Measurements from ENCODE around the gene TUBB4B.

The TUBB4B gene

GRCh38 chr9:137226338-137227053 is 14.6 kb upstream of the TUBB4B start:
- no peak for DNase-seq

DNA sequence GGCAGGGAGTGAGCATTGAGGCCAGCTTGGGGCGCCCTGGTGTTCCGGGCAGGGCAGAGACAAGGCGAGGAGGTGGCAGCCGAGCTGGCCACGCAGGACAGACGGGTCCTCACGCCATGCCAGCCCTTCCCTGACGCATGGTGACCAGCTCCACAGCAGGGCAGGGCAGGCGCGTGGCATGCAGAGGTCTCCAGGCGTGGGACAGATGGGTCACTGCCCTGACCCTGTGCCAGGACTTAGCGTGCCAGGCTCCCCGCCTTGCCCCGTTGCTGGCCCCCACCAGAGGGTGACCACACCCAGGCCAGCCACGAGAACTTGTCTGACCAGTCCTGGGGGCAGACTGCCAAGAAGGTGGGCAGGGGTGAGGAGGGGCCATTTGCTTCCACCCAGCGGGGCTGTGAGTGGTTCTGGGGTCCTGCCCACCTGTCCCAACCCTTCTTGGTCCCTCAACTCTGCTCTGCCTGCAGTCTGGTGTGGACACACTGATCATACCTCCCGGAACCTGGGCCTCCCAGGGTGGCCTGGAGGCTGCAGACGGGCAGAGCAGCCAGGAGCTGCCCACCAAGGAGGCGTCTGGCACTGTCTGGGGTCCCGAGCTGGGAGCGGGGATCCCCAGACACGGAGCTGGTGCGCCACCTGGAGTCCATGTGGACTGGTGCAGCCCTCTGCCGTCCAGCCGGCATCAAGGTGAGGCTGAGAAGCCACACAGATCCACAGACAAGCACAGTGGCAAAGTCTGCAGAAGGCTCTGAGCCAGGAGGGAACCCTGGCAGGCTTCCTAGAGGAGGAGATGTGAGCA is 13.8 kb upstream of the TUBB4B start, which contains the start of gene RNF224:
RNF224 (plus strand) TSS at position 449 of the 799 bp plus-strand sequence. CDS start 834 bp downstream, outside the sequence.
- peak; percentile 77 for DNase-seq

GRCh38 chr9:137227853-137228505 is 13.1 kb upstream of the TUBB4B start:
- DNase-seq = no peak

DNA sequence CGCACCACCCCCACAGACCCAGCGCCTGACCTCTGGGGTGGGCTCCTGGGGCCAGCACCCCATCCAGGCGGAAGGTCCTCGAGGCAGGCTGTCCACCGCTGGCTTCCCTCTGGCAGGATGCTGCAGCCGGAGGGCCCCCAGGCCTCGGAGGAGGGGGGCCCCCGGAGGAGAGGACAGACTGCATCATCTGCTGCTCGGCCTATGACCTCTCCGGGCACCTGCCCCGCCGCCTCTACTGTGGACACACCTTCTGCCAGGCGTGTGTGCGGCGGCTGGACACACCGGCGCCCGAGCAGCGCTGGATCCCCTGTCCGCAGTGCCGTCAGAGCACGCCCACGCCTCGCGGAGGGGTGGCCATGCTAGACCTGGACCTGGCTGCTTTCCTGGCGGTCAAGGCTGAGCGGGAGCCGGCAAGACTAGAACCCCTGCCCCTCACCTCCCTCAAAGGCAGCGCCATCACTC is 12.6 kb upstream of the TUBB4B start:
- no peak for DNase-seq

GRCh38 chr9:137228968-137229896 is 11.9 kb upstream of the TUBB4B start:
- DNase-seq = no peak

DNA sequence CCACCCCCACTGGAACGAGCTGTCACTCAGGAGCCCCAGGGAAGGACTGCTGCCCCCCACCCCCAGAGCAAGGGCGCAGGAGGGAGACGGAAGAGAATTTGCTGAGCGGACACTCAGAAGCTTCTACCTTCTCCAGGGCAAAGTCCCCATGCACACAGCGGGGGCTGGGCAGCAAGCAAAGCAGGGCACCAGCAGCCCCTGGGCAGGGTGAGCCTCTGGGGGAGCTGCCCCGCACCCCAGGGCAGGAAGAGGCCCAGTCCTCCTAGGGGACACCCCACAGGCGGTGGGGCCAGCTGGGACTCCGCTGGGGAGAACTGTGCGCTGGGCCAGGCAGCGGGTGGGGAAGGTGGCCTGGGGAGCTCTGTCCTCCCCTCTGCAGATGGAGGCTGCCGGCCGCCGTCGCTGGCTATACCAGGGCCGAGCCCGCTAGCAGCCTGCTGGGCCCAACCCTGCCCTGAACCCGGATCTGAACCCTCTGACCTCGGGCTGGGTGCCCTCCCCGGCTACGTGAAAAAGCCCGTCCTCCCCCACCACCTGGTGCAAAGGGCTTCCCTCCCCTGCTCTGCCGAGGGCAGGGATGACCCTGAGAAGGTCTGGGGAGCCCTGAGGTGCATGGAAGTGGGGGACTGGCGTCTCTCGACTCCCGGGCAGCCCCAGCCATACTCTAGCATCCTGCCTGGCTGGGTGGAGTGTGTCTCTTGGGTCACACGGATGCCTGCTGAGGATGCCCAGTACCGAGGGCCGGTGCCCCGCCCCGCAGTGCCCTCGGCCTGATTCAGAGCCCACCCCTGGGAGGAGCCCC is 11.0 kb upstream of the TUBB4B start:
- DNase-seq = no peak

DNA sequence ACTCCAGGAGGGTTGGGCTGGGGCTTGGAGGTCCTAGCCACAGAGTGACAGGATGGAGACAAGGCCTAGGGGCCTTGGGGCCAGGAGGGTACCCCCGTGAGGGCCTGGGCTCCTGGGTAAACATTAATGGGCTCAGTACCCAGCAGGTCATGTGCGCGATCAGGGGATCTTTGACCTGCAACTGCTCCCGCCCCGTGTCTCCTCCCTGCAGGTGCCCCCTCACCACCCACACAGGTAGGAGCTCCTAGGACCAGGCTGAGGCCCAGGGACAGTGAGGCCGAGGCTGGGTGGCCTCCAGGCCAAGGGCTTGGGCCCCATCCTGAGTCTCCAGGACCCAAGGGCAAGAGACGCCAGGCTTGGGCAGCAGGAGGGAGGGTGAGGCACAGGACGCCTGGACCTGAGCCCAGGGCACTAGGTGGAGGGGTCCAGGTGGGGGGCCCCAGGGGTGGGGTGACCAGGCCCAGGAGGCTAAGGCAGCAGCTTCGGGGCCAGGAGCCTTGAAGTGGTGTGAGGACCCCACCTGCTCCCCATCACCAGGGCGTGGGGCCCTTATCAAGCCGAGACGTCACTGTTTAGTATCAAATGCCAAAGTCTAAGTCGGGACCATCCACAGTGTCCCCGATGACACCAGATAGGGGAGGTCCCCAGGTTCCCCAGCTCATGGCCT is 10.2 kb upstream of the TUBB4B start, which contains the start of gene SLC34A3:
SLC34A3 (plus strand) TSS at position 197 of the 667 bp plus-strand sequence. CDS start 802 bp downstream, outside the sequence.
- no peak for DNase-seq

- no peak for DNase-seq
Measured at GRCh38 chr9:137231372-137232039, 9.6 kb upstream of the TUBB4B start.

DNA sequence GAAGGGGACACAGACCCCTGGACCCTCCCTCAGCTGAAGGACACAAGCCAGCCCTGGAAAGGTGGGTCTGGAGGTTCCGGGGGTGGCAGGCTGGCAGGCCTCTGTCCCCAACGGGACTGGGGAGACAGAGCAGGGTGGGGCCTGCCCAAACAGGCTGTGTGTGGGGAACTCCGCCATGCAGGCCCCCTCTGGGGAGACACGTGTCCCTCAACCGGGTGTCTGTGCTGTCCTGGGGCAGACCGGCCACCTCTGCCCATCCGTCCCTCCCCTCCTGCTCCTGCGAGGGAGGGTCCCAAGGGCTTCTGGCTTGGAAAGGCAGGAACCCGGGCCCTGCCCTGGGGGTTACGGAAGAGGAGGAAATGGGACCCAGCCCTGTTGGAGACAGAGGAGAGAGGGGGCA is 9.0 kb upstream of the TUBB4B start:
- no peak for DNase-seq

GRCh38 chr9:137232510-137232909 is 8.6 kb upstream of the TUBB4B start:
- DNase-seq = no peak

- DNase-seq = no peak
Measured at GRCh38 chr9:137233143-137233980, 7.7 kb upstream of the TUBB4B start.

DNA sequence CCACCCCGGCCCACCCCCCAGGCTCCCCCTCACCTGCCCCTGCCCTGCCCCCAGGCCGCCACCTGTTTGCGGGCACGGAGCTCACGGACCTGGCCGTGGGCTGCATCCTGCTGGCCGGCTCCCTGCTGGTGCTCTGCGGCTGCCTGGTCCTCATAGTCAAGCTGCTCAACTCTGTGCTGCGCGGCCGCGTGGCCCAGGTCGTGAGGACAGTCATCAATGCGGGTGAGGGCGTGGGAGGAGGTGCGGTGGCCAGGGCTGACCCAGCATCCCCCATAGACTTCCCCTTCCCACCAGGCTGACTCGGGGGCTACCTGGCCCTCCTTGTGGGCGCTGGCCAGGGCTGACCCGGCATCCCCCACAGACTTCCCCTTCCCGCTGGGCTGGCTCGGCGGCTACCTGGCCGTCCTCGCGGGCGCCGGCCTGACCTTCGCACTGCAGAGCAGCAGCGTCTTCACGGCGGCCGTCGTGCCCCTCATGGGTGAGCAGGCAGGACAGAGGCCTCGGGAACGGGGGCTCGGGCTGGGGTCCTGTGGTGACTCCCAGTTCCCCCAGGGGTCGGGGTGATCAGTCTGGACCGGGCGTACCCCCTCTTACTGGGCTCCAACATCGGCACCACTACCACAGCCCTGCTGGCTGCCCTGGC is 6.9 kb upstream of the TUBB4B start:
- DNase-seq = no peak

- DNase-seq = no peak
Measured at GRCh38 chr9:137234758-137235423, 6.2 kb upstream of the TUBB4B start.

- no peak for DNase-seq
Measured at GRCh38 chr9:137235424-137236237, 5.5 kb upstream of the TUBB4B start.

GRCh38 chr9:137236238-137236935 is 4.7 kb upstream of the TUBB4B start:
- peak; percentile 86 to 91 for DNase-seq

GRCh38 chr9:137236936-137237421 is 4.1 kb upstream of the TUBB4B start:
- DNase-seq = no peak
